GM21515 (cell line): Measurements from ENCODE around the gene GLB1L3.
"Not testable (repeated sequence)": the region's sequence is repeated elsewhere in the genome, so short reads cannot be mapped to it uniquely, and the experiment has no call there.

Experiments
- ATAC-seq: cut with Tn5 transposase; IDR thresholded peaks from one replicate; pipeline ENCODE4 v1.9.1; 2021; ENCODE audit not compliant: unreplicated experiment

The GLB1L3 gene

GRCh38 chr11:134294664-134295063 lies 18.5 kb downstream of the GLB1L3 start:
- ATAC-seq = no peak

- ATAC-seq = no peak
Measured at GRCh38 chr11:134312223-134312622, 36.0 kb downstream of the GLB1L3 start.

- no peak for ATAC-seq
Measured at GRCh38 chr11:134312807-134313206, 36.6 kb downstream of the GLB1L3 start.

DNA sequence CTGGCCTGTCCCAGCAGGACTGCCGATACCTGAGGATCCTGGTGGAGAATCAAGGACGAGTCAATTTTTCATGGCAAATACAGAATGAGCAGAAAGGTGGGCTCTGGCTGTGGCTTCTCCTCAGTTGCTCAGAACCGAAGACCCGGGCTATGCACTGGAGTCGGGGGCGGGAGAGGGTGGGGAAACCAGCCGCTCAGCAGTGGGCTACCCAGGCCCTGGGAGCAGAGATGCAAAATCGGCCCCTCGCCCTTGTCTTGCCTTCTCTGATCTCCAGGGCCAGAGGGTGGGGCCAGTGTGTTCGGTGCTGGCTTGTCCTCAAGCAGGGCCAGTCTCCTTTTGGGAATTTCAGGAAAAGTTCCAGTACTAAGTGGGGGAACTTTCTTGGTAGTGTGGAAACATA lies 37.2 kb downstream of the GLB1L3 start:
- ATAC-seq = no peak

DNA sequence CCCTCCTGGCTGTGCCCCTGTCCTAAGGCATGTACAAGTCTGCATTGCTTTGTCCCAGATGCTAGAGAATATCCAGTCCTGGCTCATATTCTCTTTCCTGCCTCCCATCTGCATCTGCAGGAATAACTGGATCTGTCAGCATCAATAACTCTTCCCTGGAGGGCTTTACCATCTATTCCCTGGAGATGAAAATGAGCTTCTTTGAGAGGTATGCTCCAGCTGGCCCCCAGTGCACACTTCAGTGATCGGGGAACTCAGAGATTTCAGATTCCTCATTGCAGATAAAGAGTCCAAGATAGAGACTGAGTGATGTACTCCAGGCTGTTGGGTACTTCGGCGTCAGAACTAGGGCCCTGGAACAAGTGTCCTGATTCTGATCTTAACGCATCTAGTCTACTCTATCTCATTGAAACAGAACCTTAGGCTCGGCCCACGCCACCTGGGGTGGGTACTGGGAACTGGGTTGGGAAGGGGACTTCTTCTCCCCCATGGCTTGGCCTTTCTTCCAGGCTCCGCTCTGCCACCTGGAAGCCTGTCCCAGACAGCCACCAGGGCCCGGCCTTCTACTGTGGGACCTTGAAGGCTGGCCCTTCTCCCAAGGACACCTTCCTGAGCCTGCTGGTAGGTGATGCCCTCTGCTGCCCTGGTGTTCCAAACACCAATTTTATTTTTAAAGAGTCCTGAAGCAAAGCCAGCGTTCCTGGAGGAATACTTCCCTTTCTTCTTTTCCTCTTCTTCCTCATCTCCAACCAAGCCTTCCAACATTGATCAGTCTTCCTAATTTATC lies 37.8 kb downstream of the GLB1L3 start:
- no peak for ATAC-seq

- no peak for ATAC-seq
Measured at GRCh38 chr11:134317103-134317502, 40.9 kb downstream of the GLB1L3 start.

- ATAC-seq = not testable (repeated sequence)
Measured at GRCh38 chr11:134321373-134321772, 45.2 kb downstream of the GLB1L3 start.

DNA sequence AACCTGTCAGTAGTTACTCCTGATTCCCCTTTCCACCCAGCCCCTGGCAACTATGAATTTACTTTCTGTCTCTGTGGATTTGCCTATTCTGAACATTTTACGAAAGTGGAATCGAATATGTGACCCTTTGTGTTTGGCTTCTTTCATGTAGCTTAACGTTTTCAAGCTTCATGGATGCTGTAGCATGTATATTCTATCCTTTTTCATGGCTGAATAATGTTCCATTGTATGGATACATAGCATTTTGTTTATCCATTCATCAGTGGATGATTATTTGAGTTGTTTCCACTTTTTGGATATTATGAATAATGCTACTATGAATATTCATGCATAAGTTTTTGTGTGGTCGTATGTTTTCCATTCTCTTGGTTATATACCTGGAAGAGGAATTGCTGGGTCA lies 46.4 kb downstream of the GLB1L3 start:
- ATAC-seq = no peak

GRCh38 chr11:134328433-134328832 lies 52.3 kb downstream of the GLB1L3 start:
- no peak for ATAC-seq

DNA sequence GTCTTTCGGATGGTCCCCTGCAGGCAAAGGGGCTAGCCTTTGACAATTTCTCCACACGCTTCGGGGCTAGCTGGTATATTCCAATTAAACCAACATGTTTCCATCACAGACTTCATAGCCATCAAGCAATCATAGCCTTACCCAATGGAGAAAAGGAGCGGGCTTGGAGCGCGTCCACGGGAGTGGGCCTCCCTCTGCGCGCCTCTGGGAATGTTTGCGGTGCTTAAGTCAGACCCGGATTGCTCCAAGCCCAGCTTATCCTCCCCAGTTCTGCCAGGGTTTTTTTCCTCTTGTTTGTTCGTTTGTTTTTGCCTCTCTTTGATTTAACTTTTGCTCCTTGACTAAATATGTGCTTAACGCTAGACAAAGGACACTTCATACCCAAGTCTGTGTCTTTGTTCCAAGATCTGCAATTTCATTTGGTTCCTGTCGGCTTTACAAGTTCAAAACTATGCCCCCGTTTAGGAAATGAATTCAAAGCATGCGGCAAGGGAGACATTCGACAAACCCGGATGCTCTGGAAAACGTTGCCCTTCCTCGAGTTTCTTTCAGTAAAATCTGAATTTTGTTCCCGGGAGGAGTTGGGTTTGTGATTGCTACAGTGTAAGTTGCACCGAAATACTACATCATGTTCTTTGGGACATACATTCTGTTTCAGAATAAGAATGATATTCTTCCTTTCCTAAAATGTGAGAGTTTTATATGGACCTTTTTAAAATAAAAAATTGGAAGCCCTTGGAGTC lies 54.6 kb downstream of the GLB1L3 start:
- ATAC-seq = no peak

DNA sequence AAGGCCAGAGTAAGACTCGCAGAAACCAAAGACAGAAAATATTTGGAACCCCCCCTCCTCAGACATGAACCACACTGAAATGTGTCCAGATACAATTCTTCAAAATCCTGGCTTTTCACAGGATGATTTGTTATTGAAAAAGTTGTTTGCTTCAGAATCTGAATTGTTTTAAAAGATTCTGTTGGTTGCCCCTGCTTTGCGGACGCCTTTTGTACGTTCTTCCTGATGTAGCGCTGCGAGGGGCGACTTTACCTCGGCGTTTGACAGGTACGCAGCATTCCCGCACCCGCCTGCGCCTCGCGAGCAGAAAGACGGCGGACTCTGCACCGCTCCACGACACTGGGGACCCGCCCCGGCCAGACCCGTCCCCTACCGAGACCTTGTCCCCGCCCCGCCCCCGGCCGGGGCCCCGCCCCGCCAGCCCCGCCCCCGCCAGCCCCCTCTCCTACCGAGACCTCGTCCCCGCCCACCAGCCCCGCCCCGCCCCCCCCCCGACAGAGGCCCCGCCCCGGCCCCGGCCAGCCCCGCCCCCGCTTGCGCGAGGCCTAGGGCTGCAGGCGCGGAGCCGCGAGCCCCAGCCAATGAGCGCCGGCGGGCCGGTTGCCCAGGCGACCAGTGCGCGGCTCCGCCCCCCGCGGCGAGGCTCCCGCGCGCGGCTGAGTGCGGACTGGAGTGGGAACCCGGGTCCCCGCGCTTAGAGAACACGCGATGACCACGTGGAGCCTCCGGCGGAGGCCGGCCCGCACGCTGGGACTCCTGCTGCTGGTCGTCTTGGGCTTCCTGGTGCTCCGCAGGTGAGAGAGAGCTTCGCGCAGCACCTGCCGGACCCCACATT lies 55.4 kb downstream of the GLB1L3 start, which contains the start of gene GLB1L2:
Gene GLB1L2, plus strand, starts transcription at position 635 of the 835 bp plus-strand sequence. Its CDS starts 74 bp downstream, at position 709.
- peak; percentile 77 for ATAC-seq

GRCh38 chr11:134332189-134332631 lies 56.0 kb downstream of the GLB1L3 start:
- ATAC-seq = peak; percentile 28

DNA sequence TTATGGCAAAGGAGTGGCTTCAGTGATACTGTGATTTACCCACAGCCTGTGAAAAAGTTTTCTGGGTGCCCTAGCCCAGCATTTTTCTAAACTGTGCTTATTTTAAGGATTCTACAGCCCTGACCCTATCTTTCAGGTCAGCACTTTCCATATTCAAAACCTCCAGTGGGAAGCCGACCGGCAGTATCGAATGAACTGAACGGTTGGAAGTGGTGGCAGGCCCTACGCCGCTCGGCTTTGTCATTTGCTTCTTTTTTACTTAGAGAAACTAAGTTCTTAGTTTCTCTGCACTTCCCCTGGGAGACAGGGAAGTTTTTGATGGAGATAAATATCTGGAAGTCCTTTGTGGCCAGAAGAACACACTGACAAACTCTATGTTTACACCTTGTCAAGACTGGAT lies 56.6 kb downstream of the GLB1L3 start:
- no peak for ATAC-seq

DNA sequence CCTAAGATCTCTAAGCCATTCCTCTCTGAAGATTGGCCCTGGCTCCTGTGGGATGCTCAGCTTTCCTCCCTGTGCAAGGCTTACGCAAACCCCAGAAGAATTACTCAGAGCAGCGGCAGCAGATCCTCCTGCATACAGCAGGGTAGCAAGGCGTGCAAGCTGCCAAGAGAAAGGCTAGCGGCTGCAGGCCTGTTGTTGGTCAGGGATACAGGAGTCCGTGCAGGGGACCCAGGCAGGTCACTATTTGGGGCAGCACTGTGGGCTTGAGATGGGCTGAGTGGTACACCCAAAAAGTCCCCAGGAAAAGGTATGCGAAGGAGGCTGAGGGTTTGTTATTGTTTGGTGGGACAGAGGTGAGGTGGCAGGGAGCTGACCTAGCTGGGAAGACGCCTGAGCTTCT lies 57.1 kb downstream of the GLB1L3 start:
- ATAC-seq = no peak

GRCh38 chr11:134333946-134334345 lies 57.8 kb downstream of the GLB1L3 start:
- no peak for ATAC-seq

DNA sequence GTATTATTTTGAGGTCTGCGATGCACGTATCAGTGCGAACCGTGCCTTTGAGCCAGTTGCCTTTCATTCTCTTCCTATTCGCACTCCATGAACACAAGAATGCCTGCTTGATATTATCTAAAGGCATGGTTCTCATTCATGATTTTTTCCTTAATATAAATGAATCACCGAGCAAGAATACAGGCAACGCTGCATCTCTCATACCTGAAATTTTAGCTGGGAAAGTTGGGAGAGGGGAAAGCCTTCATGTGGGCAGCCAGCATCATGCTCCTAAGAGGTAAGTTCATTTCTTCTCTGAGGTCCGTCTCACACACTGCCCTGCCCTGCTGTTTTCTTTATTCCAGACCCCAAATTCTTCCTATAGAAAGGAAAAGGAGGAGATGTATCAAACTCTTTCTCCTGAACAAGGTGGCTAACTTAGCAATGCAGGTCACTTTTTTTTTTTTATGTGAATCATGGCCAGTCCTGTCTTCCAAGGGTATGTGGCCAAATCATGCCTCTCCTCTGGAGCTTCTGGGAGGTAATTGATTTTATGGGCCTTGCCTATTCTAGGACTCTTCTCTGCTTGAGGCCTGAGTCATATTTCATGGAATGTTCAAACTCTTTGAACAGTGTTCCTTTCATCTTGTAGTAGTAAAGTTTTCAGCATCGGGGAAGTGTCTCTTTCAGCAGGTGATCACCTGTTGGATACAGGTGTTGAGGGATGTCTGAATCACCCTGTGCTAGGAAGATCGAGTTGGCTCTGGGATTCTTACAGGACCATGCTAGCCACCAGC lies 58.8 kb downstream of the GLB1L3 start:
- ATAC-seq = no peak

GRCh38 chr11:134337051-134337450 lies 60.9 kb downstream of the GLB1L3 start:
- no peak for ATAC-seq

DNA sequence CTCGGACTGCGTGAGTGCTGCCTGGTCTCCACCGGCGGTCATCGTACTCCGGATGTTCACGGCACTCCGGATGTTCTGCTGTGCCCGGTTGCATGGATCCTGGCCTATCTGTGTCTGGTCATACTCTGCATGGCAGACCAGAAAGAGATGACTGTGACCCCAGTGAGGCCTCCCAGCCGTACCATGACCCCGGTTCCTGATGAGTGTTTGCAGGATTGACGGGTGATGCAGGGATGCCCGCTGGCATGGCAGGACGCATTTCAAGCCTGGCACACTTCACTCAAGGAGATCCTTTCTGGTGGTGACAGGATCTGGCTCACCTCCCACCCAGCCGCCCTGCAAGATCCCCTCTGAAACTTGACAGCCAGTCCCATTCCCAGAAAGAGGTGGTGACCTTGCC lies 61.9 kb downstream of the GLB1L3 start:
- ATAC-seq = no peak

- no peak for ATAC-seq
Measured at GRCh38 chr11:134338654-134339053, 62.5 kb downstream of the GLB1L3 start.

DNA sequence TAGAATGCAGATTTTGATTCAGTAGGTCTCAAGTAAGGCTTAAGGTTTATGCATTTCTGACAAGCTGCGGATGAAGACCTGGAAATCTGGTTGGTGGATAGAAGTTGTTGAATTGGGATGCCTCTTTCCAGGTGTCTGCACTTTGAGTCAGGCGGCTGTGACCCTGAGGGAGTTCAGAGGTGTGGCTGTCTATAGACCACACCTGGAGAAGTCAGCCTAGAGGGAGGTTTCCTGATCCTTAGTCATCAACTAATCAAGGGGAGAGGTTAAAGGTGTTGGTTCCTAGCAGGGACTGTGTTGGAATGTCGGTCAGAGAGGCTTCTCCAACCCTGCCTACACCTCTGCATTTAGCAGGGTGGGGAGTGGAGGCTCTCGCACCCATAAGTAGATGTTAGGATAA lies 63.6 kb downstream of the GLB1L3 start:
- ATAC-seq = no peak
